DMS 273 treated with DMSO at 0.1 percent for 48 hours (cell line): Measurements from ENCODE around the gene SMPDL3B.

ENCODE experiments used
- DNase-seq: peaks from one replicate; lab custom pipeline; 2025; lab: John Stamatoyannopoulos, UW

The SMPDL3B gene

DNA sequence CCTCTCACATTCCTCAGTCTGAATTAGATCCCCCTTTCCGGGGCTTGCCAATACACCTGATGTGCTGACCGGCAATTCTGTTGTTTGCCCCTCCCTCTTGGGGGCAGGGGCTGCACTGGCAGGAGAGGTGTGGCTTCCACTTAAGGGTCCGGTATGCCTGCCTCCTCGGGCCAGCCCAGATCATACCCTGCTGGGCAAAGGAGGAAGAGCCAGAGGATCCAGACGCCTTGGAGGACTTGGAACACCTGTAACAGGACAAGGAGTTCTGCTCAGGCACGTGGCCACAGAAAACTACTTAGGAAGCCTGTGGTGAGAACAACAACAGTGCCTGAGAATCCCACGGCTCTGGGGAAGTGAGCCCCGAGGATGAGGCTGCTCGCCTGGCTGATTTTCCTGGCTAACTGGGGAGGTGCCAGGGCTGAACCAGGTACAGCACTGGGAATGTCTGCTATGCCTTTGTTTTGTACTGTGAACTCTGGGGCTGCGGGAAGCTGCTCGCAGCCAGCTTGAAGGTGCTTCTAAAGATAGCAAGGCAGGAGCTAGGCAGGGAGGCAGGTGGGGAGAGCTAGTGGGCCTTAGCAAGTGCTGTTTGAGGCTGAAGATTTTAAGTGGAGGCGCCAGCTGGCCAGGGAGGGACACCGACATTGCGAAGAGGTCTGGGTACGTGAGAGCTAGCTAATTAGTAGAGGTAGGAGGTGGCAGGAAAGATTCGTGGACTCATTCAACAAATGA lies at the start of gene SMPDL3B:
TSS of gene SMPDL3B (plus strand) at position 183 of the 732 bp plus-strand sequence. CDS start at position 367, 184 bp downstream.
- DNase-seq, result no peak

GRCh38 chr1:27885114-27885528 lies 49.7 kb upstream of the SMPDL3B start:
- DNase-seq, result no peak

DNA sequence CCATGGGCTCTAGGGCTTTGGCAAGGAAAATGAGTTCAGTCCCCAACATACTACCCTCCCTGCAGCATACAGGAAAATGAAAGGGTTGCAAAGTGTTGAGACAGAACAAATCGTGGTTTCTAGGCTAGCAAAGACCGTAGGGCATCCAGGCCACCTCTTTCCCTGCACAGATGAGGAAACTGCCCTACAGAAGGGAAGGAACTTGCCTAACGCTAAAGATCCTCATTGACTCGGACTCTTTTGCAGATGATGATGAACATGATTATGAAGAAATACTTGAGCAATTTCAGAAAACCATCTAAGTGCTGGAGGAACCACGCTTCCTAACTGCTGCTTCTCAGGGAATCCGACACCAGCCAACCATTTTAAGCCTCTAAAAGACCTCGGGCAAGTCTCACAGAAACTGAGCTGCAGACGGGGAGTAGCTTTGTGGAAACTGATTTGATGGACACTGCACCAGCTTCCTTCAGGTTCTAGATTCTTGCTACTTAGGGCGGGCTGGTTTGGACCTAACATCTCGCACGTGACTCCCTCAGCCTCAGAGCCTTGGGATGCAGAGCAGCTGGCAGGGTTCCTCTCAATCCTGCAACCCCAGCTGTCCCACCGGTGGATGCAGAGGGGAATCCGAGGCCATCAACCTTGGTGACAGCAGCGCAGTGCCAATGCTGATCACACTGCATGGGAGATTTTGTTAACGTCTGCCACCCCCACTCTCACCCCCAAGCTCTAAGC lies 49.0 kb upstream of the SMPDL3B start:
- no peak for DNase-seq

- no peak for DNase-seq
Measured at GRCh38 chr1:27886353-27886679, 48.5 kb upstream of the SMPDL3B start.

DNA sequence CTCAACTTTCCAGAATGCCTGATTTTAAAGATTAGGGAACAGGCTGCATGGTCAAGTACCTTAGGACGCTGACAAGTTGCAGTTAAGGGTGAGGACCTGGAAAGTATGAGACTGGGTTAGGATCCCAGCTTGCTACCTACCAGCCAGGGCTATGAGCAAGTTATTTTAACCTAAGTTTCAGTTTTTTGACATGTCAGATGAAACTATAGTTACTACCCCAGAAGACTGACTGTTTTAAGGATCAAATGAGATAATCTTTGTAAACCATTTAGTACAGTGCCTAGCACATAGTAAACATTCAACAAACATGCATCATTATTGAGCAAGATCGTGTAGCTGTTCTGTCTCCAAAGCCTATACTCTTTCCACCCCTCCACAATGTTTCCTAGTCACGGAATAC lies 48.1 kb upstream of the SMPDL3B start:
- no peak for DNase-seq

- DNase-seq, result no peak
Measured at GRCh38 chr1:27887215-27888021, 47.4 kb upstream of the SMPDL3B start.

DNA sequence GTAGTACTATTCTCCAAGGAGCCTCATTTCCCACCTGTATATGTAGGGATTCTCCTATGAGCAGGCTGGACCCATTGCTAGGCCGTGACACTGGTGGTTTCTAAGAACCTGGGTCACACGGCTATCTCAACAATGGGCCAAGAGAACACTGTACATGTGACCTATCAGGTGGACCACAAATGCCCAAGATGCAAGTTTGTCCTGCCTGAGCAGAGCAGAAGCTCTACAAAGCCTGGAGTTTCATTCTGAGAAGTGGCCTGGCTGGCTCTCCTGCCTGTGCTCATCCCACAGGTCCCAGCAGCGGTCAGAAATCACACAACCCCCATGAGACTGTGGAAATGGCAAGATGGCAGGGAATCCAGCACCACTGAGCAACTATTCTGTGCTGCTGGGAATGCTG lies 45.3 kb upstream of the SMPDL3B start:
- DNase-seq, result no peak

DNA sequence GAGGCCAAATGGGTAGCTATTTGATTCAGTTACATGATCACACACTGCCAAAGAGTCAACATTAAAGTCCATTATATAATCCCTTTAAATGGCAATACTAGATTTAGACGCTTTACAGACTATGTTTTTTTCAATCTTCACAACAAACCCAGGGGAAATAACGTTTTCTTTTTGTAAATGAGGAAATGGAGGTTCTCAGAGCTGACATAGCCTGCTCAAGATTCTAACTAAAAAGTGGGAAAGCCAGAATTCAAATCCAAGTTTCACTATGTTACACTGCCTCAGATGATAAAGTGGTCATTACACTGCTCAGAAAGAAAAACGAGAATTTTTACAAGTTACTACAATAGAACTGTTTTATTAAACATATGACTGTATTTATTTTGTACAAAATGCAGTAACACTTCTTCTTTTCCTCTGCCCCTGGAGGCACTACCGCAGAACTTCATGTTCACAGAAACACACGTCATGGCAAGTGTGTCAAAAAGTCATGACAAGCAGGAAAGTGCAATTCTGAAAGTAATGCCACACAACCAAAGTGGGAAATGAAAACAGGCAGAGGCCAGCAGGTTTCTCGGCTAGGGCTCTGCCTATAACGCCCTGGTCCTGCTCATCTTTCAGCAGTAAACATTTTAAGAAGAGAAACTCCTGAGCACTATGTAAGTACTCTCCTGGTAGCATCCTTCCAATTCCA lies 43.5 kb upstream of the SMPDL3B start:
- DNase-seq, result no peak

DNA sequence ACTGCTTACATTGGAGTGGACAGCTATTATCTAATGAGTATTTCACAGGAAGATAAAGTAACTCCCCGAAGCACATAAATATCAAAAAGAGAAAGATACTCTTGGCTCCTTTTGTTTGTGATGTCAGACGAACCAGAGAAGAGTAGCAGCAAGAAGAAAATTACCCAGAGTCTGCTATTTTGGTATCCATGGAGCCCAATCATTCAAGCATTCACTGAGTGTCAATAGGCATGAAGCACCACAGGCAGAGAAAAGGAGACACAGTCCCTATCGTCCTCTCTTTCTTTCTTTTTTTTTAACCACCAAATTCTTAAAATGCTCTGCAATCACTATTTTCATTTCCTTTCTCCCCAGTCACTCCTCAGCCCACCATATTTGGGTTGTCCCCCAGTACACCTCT lies 40.3 kb upstream of the SMPDL3B start:
- DNase-seq, result no peak

GRCh38 chr1:27906759-27907158 lies 28.0 kb upstream of the SMPDL3B start:
- no peak for DNase-seq

GRCh38 chr1:27912429-27912828 lies 22.4 kb upstream of the SMPDL3B start:
- no peak for DNase-seq

DNA sequence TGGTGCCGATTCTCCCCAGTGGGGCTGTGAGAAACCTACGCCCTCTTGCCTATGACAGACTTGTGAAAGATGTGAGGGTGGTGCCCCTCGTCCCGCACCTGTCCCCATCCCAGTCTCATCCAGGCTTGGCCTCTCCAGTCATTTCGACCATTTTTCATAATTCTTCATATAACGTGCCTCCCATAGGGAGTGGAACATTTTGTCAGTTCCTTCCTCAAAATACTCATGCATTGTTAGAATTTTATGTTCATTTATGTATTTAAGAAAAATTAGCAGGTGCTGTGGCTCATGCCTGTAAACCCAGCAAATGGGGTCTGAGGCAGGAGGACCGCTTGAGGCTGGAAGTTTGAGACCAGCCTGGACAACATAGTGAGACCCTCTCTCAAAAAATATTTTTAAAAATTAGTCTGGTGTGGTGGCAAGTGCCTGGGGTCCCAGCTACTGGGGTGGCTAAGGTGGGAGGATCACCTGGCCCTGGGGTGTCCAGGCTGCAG lies 19.7 kb upstream of the SMPDL3B start:
- no peak for DNase-seq

DNA sequence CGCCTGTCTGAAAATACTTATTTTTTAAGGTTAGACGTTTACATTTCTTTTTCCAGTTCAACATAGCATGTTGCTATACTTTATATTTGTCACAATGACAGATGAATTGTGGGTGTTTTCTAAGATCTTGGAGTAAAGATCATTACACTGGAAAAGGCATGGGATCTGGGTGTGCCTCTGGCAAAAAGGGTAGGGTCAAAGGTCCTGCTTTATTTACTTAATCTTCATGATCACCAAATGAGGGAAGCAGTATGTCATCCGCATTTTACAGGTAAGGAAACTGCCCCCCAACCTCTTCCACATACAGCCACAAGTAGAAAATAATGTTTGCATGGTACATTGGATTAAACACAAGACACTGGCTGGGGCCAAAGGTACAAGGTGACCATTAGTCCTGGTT lies 12.5 kb upstream of the SMPDL3B start:
- no peak for DNase-seq

GRCh38 chr1:27928216-27928954 lies 6.4 kb upstream of the SMPDL3B start:
- DNase-seq, result no peak

DNA sequence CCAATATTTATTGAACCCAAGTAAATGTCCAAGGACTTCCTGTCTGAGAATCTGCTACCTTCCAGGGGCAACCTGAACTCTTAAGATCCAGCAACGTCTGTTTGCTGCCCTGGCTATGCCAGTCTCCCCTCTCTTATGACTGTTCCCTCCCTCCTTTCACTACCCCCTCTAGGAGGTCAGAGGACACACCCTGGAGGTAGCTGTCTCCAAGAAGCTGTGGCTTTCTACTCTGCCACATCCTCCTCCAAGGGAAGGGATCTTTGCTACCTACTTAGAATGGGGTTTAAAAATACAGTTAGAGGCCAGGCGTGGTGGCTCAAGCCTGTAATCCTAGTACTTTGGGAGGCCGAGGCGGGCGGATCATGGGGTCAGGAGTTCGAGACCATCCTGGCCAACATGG lies 3.6 kb upstream of the SMPDL3B start:
- DNase-seq, result no peak

- DNase-seq, result no peak
Measured at GRCh38 chr1:27931759-27932158, 3.0 kb upstream of the SMPDL3B start.

GRCh38 chr1:27935721-27936120 lies 921 bp downstream of the SMPDL3B start:
- no peak for DNase-seq

- DNase-seq, result no peak
Measured at GRCh38 chr1:27936370-27936769, 1.6 kb downstream of the SMPDL3B start.

GRCh38 chr1:27937524-27937836 lies 2.7 kb downstream of the SMPDL3B start:
- DNase-seq, result no peak

GRCh38 chr1:27938488-27938887 lies 3.7 kb downstream of the SMPDL3B start:
- no peak for DNase-seq

GRCh38 chr1:27940297-27940696 lies 5.5 kb downstream of the SMPDL3B start:
- DNase-seq, result no peak
